ENCODE measurements around the gene ZNF438.
"Not testable (repeated sequence)": the region's sequence is repeated elsewhere in the genome, so short reads cannot be mapped to it uniquely, and the experiment has no call there.

ZNF438 gene

DNA sequence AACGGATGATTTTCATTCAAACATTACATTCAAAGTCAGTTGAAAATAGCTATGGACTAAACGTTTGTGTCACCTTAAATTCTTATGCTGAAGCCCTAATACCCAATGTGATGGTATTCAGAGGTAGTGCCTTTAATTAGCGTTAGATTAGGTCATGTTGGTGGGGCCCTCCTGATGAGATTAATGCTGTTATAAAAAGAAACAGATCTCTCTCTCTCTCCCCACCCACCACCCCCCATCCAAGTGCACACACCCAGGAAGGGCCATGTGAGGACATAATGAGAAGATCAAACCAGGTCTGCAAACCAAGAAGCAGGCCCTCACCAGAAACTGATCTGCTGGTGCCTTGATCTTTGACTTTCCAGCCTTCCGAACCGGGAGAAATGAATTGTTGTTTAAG is 44.2 kb downstream of the ZNF438 start:
- DNase-seq (ENCODE audit: low read depth, low spot score): no peak
- no peaks in the 10 kb centered on the region for H3K4me1 ChIP-seq (ENCODE audit: control insufficient read depth, insufficient read depth, low read length)
- WGBS (ENCODE audit: insufficient coverage, insufficient read length): no CpG with 5 or more reads among the region's 5 CpGs

DNA sequence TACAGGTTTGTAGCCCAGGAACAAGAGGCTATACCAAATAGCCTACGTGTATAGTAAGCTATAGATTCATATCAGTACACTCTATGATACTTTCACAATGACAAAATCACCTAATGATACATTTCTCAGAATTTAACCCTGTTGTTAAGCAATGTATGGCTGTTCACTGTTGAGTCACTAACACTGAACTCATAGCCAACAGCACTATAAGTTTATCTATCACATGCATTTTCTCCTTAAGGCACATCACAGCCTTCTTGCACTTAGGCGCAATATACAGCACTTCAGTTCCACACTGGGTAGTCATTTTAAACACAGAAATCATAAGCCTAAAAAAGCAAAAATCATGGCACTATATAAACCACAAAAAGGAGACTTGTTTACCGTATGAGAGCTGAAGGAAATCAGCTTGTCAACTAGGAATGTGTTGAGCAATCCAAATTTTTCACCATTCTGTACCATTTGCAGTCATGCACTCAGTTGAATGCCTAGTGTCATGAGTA is 45.6 kb downstream of the ZNF438 start:
- no peaks in the 10 kb centered on the region for H3K4me1 ChIP-seq (ENCODE audit: control insufficient read depth, insufficient read depth, low read length)
- H3K9me3 ChIP-seq (ENCODE audit: control insufficient read depth, insufficient read depth, low read length): no peaks in the 10 kb centered on the region
- H3K27me3 ChIP-seq (ENCODE audit: control insufficient read depth, insufficient read depth, low read length): no peaks in the 10 kb centered on the region
- H3K27ac ChIP-seq (ENCODE audit: low read length): no peak overlapping the region
- no peaks in the 10 kb centered on the region for H3K36me3 ChIP-seq (ENCODE audit: control insufficient read depth, insufficient read depth, low read length)
- no peak for DNase-seq (ENCODE audit: low read depth, low spot score)
- WGBS (ENCODE audit: insufficient coverage, insufficient read length): no CpG with 5 or more reads among the region's 3 CpGs
- H3K4me3 ChIP-seq (ENCODE audit: low read length): no peak overlapping the region

More for the DNA sequence above, 44.2 kb downstream of the ZNF438 start:
- no peak overlapping the region for H3K27ac ChIP-seq (ENCODE audit: low read length)
- no peaks in the 10 kb centered on the region for H3K36me3 ChIP-seq (ENCODE audit: control insufficient read depth, insufficient read depth, low read length)
- no peaks in the 10 kb centered on the region for H3K9me3 ChIP-seq (ENCODE audit: control insufficient read depth, insufficient read depth, low read length)
- H3K4me3 ChIP-seq (ENCODE audit: low read length): no peak overlapping the region
- no peaks in the 10 kb centered on the region for H3K27me3 ChIP-seq (ENCODE audit: control insufficient read depth, insufficient read depth, low read length)

DNA sequence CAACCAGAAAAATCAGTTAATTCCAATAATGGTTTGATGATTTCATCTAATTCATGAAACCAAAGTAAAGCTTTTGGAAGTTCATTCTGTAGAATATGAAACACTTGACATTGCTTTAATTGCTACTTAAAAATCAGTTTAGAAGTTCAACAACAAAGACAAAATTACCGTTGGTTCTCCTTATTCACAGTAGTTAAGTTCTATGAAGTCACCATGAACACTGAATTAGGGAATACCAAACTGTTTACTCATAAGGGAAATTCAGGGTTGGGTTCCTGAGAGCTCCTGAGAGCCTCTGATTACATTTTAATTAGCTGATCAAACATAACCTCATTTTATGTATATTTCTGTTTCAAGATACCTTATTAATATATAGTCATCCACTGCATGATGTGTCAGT is 46.2 kb downstream of the ZNF438 start:
- no peak overlapping the region for H3K4me3 ChIP-seq (ENCODE audit: low read length)
- WGBS (ENCODE audit: insufficient coverage, insufficient read length): no CpG with 5 or more reads among the region's 1 CpG
- H3K9me3 ChIP-seq (ENCODE audit: control insufficient read depth, insufficient read depth, low read length): no peaks in the 10 kb centered on the region
- H3K36me3 ChIP-seq (ENCODE audit: control insufficient read depth, insufficient read depth, low read length): no peaks in the 10 kb centered on the region
- H3K27ac ChIP-seq (ENCODE audit: low read length): no peak overlapping the region
- no peaks in the 10 kb centered on the region for H3K27me3 ChIP-seq (ENCODE audit: control insufficient read depth, insufficient read depth, low read length)
- no peaks in the 10 kb centered on the region for H3K4me1 ChIP-seq (ENCODE audit: control insufficient read depth, insufficient read depth, low read length)
- no peak for DNase-seq (ENCODE audit: low read depth, low spot score)

DNA sequence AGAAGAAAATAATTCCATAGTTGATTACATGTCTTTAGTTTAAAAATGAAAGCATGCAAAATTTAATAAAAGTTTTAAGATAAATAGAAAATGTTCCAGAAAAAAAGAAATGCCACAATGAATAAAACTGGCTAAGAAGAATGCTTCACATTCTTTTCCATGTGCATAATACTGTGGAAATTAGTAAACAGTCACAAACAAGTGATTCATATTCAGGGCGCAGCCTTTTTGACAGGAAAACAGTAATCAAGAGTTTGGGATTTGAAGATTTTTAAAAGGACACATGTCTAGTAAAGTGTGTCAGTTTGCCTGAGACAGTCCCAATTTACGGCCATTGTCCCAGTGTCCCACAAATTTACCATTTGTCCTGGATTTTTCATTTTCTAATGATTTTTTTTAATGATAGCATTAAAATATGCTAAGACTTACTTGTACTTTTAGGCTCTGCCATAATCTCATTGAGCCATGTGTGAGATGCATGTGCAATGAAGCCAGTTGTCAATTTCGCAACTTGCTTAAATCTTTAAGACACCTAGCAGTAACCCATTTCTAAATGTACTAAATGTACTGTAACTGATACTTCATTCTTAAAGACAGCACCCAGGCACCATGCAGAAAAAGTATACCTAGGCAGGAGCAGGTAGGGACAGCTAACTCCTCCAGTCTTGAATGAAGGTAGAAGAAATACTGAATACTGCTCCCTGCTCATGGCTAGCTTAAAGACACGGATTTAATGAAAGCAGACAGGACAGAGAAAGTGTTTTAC is 46.9 kb downstream of the ZNF438 start:
- no peaks in the 10 kb centered on the region for H3K36me3 ChIP-seq (ENCODE audit: control insufficient read depth, insufficient read depth, low read length)
- no peak overlapping the region for H3K27ac ChIP-seq (ENCODE audit: low read length)
- H3K4me1 ChIP-seq (ENCODE audit: control insufficient read depth, insufficient read depth, low read length): no peaks in the 10 kb centered on the region
- no peaks in the 10 kb centered on the region for H3K27me3 ChIP-seq (ENCODE audit: control insufficient read depth, insufficient read depth, low read length)
- no CpG with 5 or more reads among the region's 4 CpGs for WGBS (ENCODE audit: insufficient coverage, insufficient read length)
- no peak for DNase-seq (ENCODE audit: low read depth, low spot score)
- no peak overlapping the region for H3K4me3 ChIP-seq (ENCODE audit: low read length)
- no peaks in the 10 kb centered on the region for H3K9me3 ChIP-seq (ENCODE audit: control insufficient read depth, insufficient read depth, low read length)

DNA sequence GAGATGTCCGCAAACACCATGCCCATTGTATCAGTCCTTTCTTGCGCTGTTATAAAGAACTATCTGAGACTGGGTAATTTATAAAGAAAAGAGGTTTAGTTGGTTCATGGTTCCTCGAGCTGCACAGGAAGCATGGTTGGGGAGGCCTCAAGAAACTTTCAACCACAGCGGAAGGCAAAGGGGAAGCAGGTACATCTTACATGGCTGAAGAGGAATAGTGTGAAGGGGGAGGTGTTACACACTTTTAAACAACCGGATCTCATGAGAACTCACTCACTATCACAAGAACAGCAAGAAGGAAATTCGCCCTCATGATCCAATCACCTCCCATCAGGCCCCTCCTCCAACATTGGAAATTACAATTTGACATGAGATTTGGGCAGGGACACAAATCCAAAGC is 48.5 kb downstream of the ZNF438 start:
- WGBS (ENCODE audit: insufficient coverage, insufficient read length): no CpG with 5 or more reads among the region's 6 CpGs
- H3K9me3 ChIP-seq (ENCODE audit: control insufficient read depth, insufficient read depth, low read length); H3K27me3 ChIP-seq (ENCODE audit: control insufficient read depth, insufficient read depth, low read length); H3K27ac ChIP-seq (ENCODE audit: low read length); H3K36me3 ChIP-seq (ENCODE audit: control insufficient read depth, insufficient read depth, low read length); DNase-seq (ENCODE audit: low read depth, low spot score); H3K4me1 ChIP-seq (ENCODE audit: control insufficient read depth, insufficient read depth, low read length); H3K4me3 ChIP-seq (ENCODE audit: low read length): not testable (repeated sequence)

DNA sequence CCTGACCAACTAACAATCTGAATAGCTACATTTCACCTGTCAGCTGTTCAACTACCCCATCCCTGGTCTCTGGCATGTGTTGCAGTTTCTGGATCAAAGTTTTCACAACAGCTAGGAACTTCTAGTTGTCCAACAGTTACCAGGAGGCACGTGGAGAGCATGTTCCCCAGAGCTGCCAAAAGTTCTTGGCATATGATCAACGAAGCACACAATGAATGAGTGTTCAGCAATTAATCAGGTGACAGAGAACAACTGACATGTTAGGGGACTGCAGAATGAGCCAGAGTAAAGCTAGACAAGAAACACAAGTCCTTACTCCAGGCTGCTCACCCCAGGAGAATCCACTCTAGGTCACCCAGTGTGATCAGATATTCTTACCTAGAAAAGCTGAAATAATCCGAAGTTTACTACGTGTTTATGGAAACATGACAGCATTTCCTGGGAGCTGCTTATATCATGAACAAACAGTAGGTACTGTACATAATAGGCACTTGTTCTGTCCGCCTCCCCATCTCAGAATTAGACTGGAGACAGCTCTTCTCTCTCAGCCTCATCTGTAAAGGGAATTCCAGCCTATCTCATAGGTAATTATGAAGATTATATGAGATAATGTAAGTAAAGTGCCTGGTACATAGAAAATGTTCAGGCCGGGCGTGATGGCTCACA is 50.6 kb downstream of the ZNF438 start:
- no CpG with 5 or more reads among the region's 7 CpGs for WGBS (ENCODE audit: insufficient coverage, insufficient read length)
- Histone ChIP-seq H3K4me3 (ENCODE audit: low read length) (no peak overlapping the region), H3K27ac (ENCODE audit: low read length) (no peak overlapping the region), H3K4me1 (ENCODE audit: control insufficient read depth, insufficient read depth, low read length) (no peaks in the 10 kb centered on the region), H3K9me3 (ENCODE audit: control insufficient read depth, insufficient read depth, low read length) (no peaks in the 10 kb centered on the region), H3K36me3 (ENCODE audit: control insufficient read depth, insufficient read depth, low read length) (no peaks in the 10 kb centered on the region), H3K27me3 (ENCODE audit: control insufficient read depth, insufficient read depth, low read length) (no peaks in the 10 kb centered on the region)
- DNase-seq (ENCODE audit: low read depth, low spot score): no peak

DNA sequence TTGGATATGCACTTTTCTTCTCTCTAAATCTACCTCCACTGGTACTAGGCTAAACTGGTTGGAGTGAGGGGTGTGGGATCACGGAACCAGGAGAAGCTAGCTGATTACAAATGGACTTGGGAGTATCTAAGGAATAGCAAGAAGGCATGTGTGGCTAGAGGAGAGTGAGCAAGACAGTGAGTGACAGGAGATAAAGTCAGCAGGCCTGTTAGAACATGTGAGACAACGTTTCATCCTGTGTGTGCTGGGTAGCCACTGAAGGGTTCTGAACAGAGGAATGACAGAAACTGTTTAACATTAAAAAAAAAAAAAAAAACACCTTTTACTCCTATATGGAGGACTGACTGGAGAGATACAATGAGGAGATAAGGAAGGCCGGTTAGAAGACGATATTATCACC is 51.7 kb downstream of the ZNF438 start:
- Histone ChIP-seq H3K4me3 (ENCODE audit: low read length) (no peak overlapping the region), H3K27me3 (ENCODE audit: control insufficient read depth, insufficient read depth, low read length) (no peaks in the 10 kb centered on the region), H3K4me1 (ENCODE audit: control insufficient read depth, insufficient read depth, low read length) (no peaks in the 10 kb centered on the region), H3K9me3 (ENCODE audit: control insufficient read depth, insufficient read depth, low read length) (no peaks in the 10 kb centered on the region), H3K36me3 (ENCODE audit: control insufficient read depth, insufficient read depth, low read length) (no peaks in the 10 kb centered on the region), H3K27ac (ENCODE audit: low read length) (no peak overlapping the region)
- DNase-seq (ENCODE audit: low read depth, low spot score): no peak
- no CpG with 5 or more reads among the region's 4 CpGs for WGBS (ENCODE audit: insufficient coverage, insufficient read length)

DNA sequence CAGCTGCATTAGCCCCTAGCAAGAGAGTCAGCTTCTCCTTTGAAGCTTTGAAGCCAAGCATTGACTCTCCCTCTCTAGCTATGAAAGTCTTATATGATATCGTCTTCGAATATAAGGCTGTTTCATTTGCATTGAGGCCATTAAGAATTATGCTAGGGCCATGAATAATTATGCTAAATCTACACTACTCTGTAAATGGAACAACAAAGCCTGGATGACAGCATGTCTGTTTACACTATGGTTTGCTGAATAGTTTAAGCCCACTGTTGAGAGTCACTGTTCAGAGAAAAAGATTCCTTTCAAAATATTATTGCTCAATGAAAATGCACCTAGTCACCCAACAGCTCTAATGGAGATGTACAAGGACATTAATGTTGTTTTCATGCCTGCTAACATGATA is 52.8 kb downstream of the ZNF438 start:
- Histone ChIP-seq H3K27ac (ENCODE audit: low read length) (no peak overlapping the region), H3K36me3 (ENCODE audit: control insufficient read depth, insufficient read depth, low read length) (no peaks in the 10 kb centered on the region), H3K4me3 (ENCODE audit: low read length) (no peak overlapping the region), H3K4me1 (ENCODE audit: control insufficient read depth, insufficient read depth, low read length) (no peaks in the 10 kb centered on the region), H3K9me3 (ENCODE audit: control insufficient read depth, insufficient read depth, low read length) (no peaks in the 10 kb centered on the region), H3K27me3 (ENCODE audit: control insufficient read depth, insufficient read depth, low read length) (no peaks in the 10 kb centered on the region)
- no peak for DNase-seq (ENCODE audit: low read depth, low spot score)
- no CpG with 5 or more reads among the region's 2 CpGs for WGBS (ENCODE audit: insufficient coverage, insufficient read length)

DNA sequence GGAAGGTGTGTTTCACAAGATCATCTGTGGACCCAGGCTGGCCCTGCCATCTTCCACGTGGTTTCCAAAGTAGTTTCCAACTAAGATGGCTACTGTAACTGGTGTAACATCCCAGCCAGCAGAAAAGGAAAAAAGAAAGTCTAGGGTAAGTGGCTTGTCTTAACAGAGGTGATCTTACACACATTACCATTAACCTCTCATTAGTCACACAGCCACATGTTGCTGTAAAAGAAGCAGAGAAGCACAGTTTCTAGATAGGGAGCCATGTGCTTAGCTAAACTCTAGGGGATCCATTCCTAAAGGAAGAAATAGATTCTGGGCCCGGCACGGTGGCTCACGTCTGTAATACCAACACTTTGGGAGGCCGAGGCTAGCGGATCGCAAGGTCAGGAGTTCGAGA is 54.3 kb downstream of the ZNF438 start:
- H3K4me3 ChIP-seq (ENCODE audit: low read length): no peak overlapping the region
- no CpG with 5 or more reads among the region's 8 CpGs for WGBS (ENCODE audit: insufficient coverage, insufficient read length)
- no peaks in the 10 kb centered on the region for H3K36me3 ChIP-seq (ENCODE audit: control insufficient read depth, insufficient read depth, low read length)
- DNase-seq (ENCODE audit: low read depth, low spot score): no peak
- no peaks in the 10 kb centered on the region for H3K4me1 ChIP-seq (ENCODE audit: control insufficient read depth, insufficient read depth, low read length)
- H3K27me3 ChIP-seq (ENCODE audit: control insufficient read depth, insufficient read depth, low read length): no peaks in the 10 kb centered on the region
- no peaks in the 10 kb centered on the region for H3K9me3 ChIP-seq (ENCODE audit: control insufficient read depth, insufficient read depth, low read length)
- H3K27ac ChIP-seq (ENCODE audit: low read length): no peak overlapping the region

DNA sequence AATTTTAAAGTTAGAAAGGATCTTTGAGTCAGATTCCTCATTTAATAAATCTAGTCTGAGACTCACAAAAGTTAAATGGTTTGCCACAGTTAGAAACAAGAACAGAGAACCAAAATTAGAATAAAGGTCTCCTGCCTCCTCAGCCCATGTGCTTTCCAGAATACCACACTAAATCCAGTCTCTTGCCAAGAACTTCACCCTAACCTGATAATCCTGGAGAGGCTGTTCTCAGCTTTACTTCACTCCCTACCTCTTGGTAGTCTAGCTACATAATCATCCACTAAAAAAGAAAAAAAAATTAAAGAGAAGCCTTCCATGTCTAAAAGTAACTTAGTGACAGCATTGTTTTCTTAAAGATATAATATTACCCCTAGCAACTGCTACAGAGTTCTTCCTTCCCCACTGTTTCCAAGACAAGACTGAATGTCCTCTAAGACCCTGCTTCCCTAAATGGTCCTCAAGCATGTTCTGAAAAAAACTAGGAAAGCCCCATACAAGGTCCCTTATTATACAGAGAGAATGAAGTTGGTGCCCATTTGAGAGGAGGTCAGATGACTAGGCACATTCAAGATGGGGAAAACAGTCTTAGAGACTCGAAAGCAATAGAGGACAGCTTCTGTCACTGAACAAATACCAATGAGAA is 56.8 kb downstream of the ZNF438 start:
- no peak for DNase-seq (ENCODE audit: low read depth, low spot score)
- WGBS (ENCODE audit: insufficient coverage, insufficient read length): no CpG with 5 or more reads among the region's 1 CpG
- Histone ChIP-seq H3K27me3 (ENCODE audit: control insufficient read depth, insufficient read depth, low read length) (no peaks in the 10 kb centered on the region), H3K4me3 (ENCODE audit: low read length) (no peak overlapping the region), H3K27ac (ENCODE audit: low read length) (no peak overlapping the region), H3K4me1 (ENCODE audit: control insufficient read depth, insufficient read depth, low read length) (no peaks in the 10 kb centered on the region), H3K9me3 (ENCODE audit: control insufficient read depth, insufficient read depth, low read length) (no peaks in the 10 kb centered on the region), H3K36me3 (ENCODE audit: control insufficient read depth, insufficient read depth, low read length) (no peaks in the 10 kb centered on the region)

Measured in iPS DF 6.9 (cell line).